GM04503 (cell line): ENCODE data around the gene DNAJC9.
"Not testable (repeated sequence)": the region's sequence is repeated elsewhere in the genome, so short reads cannot be mapped to it uniquely, and the experiment has no call there.

Experiments
- DNase-seq: peaks from one replicate; pipeline ENCODE4 v3.0.0-alpha.2; 2012; ENCODE audit warnings: low read depth

Gene DNAJC9

GRCh38 chr10:73246646-73247508 is at the start of gene DNAJC9:
Gene DNAJC9, minus strand, starts transcription at chr10:73247255. Its CDS starts 66 bp downstream, at chr10:73247189.
- DNase-seq, result peak; percentile 53

- DNase-seq, result no peak
Measured at GRCh38 chr10:73293461-73293860, 46.4 kb upstream of the DNAJC9 start.

- DNase-seq, result no peak
Measured at GRCh38 chr10:73289958-73290357, 42.9 kb upstream of the DNAJC9 start.

- DNase-seq, result no peak
Measured at GRCh38 chr10:73287441-73287840, 40.4 kb upstream of the DNAJC9 start.

- no peak for DNase-seq
Measured at GRCh38 chr10:73281097-73281496, 34.0 kb upstream of the DNAJC9 start.

GRCh38 chr10:73264423-73264822 is 17.4 kb upstream of the DNAJC9 start:
- DNase-seq, result no peak

- DNase-seq, result no peak
Measured at GRCh38 chr10:73263693-73264347, 16.8 kb upstream of the DNAJC9 start.

- DNase-seq, result no peak
Measured at GRCh38 chr10:73262880-73263555, 16.0 kb upstream of the DNAJC9 start.

- no peak for DNase-seq
Measured at GRCh38 chr10:73262105-73262730, 15.2 kb upstream of the DNAJC9 start.

- no peak for DNase-seq
Measured at GRCh38 chr10:73261362-73261995, 14.4 kb upstream of the DNAJC9 start.

GRCh38 chr10:73258612-73259011 is 11.6 kb upstream of the DNAJC9 start:
- DNase-seq, result not testable (repeated sequence)

- DNase-seq, result no peak
Measured at GRCh38 chr10:73253225-73253555, 6.1 kb upstream of the DNAJC9 start.

- peak; percentile 89 for DNase-seq
Measured at GRCh38 chr10:73252445-73253224, 5.6 kb upstream of the DNAJC9 start, which contains the start of gene MRPS16. Gene MRPS16, minus strand, starts transcription at chr10:73252644. Its CDS starts 162 bp downstream, at chr10:73252482.

- DNase-seq, result no peak
Measured at GRCh38 chr10:73251683-73252444, 4.8 kb upstream of the DNAJC9 start.

- DNase-seq, result no peak
Measured at GRCh38 chr10:73248259-73248724, 1.2 kb upstream of the DNAJC9 start.

GRCh38 chr10:73247509-73248258 is 629 bp upstream of the DNAJC9 start:
- no peak for DNase-seq

- DNase-seq, result no peak
Measured at GRCh38 chr10:73246322-73246645, 771 bp downstream of the DNAJC9 start.

GRCh38 chr10:73244866-73245477 is 2.1 kb downstream of the DNAJC9 start:
- DNase-seq, result no peak

GRCh38 chr10:73239908-73240307 is 7.1 kb downstream of the DNAJC9 start:
- DNase-seq, result no peak
